ENCODE measurements around the gene NELL2.
"Not testable (repeated sequence)": the region's sequence is repeated elsewhere in the genome, so short reads cannot be mapped to it uniquely, and the experiment has no call there.

The NELL2 gene

GRCh38 chr12:44777044-44777443 lies 99.1 kb downstream of the NELL2 start:
- TF ChIP-seq POLR2A (IDR thresholded peaks at IDR 0.05; ENCODE audit: low read length) = no peak
- TF ChIP-seq GATA1 (IDR thresholded peaks at IDR 0.05; ENCODE audit: low read depth, low read length) = no peak
- no peak for DNase-seq

DNA sequence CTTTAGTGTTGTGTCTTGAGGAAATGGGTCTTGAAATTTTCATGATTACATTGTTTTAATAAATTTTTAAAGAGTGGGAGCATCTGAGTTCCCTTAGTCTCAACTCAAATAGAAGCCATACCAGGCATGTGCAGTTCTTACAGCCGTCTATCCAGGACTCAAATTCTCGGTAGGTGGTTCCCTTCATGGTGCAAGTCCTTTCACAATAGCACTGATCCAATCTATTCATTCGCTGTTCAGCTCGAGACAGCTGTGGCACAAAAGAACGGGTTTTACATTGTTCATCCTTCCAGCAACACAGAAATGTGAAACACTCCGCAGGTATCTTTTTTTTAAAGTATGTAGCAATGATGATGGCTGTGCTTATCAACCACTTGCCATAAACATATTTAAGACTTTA lies 100.2 kb downstream of the NELL2 start:
- no peak for TF ChIP-seq GATA1 (IDR thresholded peaks at IDR 0.05; ENCODE audit: low read depth, low read length)
- TF ChIP-seq POLR2A (IDR thresholded peaks at IDR 0.05; ENCODE audit: low read length) = no peak

GRCh38 chr12:44774815-44775411 lies 101.2 kb downstream of the NELL2 start:
- TF ChIP-seq GATA1 (IDR thresholded peaks at IDR 0.05; ENCODE audit: low read depth, low read length) = no peak
- peak; percentile 30 to 67 for DNase-seq

More for the DNA sequence above, 100.2 kb downstream of the NELL2 start:
- no peak for DNase-seq

DNA sequence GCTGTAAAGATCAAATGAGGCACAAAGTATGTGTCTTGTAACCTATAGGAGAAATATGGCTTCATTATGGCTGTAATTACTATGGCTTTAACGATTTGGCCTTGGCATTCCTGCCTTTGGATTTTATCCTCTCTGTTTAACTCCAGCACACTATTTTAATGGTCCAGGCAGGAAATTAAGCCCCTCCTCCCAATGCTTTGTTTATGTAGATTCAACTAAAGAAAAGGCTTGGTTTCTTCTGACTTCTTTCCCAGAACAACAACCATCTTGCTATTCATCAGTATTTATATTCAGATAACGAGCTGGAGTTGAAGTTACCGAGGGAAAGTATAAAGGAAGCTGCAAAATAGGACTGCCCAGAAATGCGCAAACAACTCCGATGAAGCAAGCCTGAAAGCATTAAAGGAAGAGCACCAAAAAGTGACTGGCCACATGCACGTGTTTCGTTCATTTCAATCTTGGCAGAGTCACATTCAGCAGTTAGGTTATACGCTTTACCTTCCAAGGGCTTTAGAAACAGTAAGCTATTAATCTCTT lies 104.6 kb downstream of the NELL2 start:
- DNase-seq = no peak
- TF ChIP-seq POLR2A (IDR thresholded peaks at IDR 0.05; ENCODE audit: low read length) (no peak), GATA1 (IDR thresholded peaks at IDR 0.05; ENCODE audit: low read depth, low read length) (no peak)

- DNase-seq = no peak
- TF ChIP-seq GATA1 (IDR thresholded peaks at IDR 0.05; ENCODE audit: low read depth, low read length) = no peak
- no peak for TF ChIP-seq POLR2A (IDR thresholded peaks at IDR 0.05; ENCODE audit: low read length)
These were observed 110.3 kb downstream of the NELL2 start for GRCh38 chr12:44765796-44766195.

GRCh38 chr12:44763021-44763420 lies 113.1 kb downstream of the NELL2 start:
- TF ChIP-seq GATA1 (IDR thresholded peaks at IDR 0.05; ENCODE audit: low read depth, low read length) (no peak), POLR2A (IDR thresholded peaks at IDR 0.05; ENCODE audit: low read length) (no peak)
- no peak for DNase-seq

- no peak for DNase-seq
- no peak for TF ChIP-seq POLR2A (IDR thresholded peaks at IDR 0.05; ENCODE audit: low read length)
- no peak for TF ChIP-seq GATA1 (IDR thresholded peaks at IDR 0.05; ENCODE audit: low read depth, low read length)
These were observed 116.8 kb downstream of the NELL2 start for GRCh38 chr12:44759289-44759688.

DNA sequence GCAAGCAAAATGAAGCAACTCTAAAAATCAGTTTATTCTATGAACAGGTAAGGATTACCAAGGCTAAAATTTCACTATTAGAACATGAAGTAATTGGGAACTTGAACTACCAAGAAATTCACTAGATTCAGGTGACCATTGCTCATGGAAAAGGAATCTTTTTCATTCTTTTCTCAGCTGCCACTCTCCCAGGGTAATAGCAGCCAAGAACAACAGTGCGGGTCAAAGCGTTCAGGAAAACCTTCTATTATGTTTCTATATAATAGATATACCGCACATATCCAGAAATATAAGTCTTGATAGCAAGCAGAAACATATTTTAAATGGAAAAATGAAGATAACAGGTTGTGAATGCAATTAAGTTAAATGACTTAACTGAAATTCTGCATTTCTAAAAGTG lies 125.6 kb downstream of the NELL2 start:
- no peak for DNase-seq
- TF ChIP-seq POLR2A (IDR thresholded peaks at IDR 0.05; ENCODE audit: low read length) (no peak), GATA1 (IDR thresholded peaks at IDR 0.05; ENCODE audit: low read depth, low read length) (no peak)

- TF ChIP-seq GATA1 (IDR thresholded peaks at IDR 0.05; ENCODE audit: low read depth, low read length) = no peak
- TF ChIP-seq POLR2A (IDR thresholded peaks at IDR 0.05; ENCODE audit: low read length) = no peak
- no peak for DNase-seq
These were observed 126.5 kb downstream of the NELL2 start for GRCh38 chr12:44749566-44749965.

- TF ChIP-seq POLR2A (IDR thresholded peaks at IDR 0.05; ENCODE audit: low read length) (no peak), GATA1 (IDR thresholded peaks at IDR 0.05; ENCODE audit: low read depth, low read length) (no peak)
- DNase-seq = no peak
These were observed 127.1 kb downstream of the NELL2 start for GRCh38 chr12:44748950-44749468.

GRCh38 chr12:44741292-44741980 lies 134.7 kb downstream of the NELL2 start:
- DNase-seq = not testable (repeated sequence)

DNA sequence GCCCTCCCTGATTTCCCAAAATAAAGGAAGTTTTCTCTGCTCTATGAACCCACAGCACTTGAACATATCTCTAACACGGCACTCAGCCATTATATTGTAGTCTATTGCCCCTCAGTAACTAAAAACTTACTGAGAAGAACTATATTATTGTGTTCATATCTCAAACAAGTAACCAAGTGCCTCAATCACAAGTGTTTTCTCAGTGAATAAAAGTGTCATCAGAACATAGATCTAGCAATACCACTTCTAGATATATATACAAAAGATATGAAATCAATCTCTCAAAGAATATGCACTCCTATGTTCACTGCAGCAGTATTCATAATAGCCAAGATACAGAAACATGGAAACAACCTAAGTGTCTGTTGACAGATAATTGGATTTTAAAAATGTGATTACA lies 138.1 kb downstream of the NELL2 start:
- DNase-seq = no peak
- TF ChIP-seq POLR2A (IDR thresholded peaks at IDR 0.05; ENCODE audit: low read length) (no peak), GATA1 (IDR thresholded peaks at IDR 0.05; ENCODE audit: low read depth, low read length) (no peak)

DNA sequence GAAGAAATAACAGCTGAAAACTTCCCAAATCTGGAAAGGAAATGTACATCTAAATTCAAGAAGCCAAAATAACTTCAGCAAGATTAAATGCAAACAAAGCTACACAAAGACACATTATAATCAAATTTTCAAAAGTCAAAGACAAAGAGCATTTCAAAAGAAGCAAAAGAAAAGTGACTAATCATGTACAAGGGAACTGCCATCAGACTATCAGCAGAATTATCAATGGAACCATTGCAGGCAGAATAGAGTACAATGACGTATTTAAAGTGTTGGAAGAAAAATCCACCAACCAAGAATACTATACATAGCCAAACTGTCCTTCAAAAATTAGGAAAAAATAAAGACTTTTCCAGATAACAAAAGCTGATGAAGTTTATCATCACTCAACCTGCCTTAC lies 147.5 kb downstream of the NELL2 start:
- no peak for DNase-seq
- no peak for TF ChIP-seq POLR2A (IDR thresholded peaks at IDR 0.05; ENCODE audit: low read length)
- no peak for TF ChIP-seq GATA1 (IDR thresholded peaks at IDR 0.05; ENCODE audit: low read depth, low read length)

DNA sequence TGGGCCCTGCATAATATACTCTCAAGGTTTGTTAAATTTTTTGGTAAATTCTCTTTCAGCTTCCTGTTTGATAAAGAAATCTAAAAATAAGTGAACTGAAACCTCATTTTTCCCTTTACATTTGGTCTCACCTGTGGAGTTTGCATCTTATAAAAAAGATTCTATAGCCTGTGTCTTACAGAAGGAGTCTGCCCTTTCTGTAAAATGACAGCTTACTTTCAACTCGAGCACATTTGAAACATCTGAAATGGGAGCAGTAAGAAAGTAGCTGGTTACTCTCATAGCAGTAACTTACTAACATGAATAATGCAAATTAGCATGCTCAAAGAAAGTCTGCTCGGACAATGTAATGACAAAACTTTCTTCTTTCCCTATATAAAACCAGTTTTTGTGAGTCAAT lies 155.8 kb downstream of the NELL2 start:
- no peak for TF ChIP-seq GATA1 (IDR thresholded peaks at IDR 0.05; ENCODE audit: low read depth, low read length)

DNA sequence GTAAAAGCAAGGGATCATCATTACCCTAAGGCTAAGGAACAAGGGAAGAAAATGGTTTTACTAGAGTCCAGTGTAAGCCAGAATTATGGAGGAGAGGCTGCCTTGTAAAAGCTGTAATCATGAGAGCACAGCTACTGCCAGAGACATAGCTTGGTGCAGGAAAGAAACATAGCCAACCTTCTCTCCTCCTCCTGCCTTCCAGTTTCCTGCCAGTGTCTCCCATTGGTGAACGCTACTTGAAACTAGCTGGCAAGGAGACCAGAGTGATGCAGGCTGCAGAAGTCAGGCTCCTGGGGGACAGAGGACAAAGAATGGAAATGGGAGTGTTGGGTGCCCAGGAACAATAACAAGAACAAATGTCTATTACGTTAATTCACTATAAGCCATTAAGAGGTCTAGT lies 158.5 kb downstream of the NELL2 start:
- no peak for TF ChIP-seq GATA1 (IDR thresholded peaks at IDR 0.05; ENCODE audit: low read depth, low read length)
- TF ChIP-seq POLR2A (IDR thresholded peaks at IDR 0.05; ENCODE audit: low read length) = no peak
- no peak for DNase-seq

More for the DNA sequence above, 155.8 kb downstream of the NELL2 start:
- DNase-seq = no peak

All from erythroblast (primary cell).